Measurements from ENCODE around the gene SLC39A6. TPM values are rescaled to one million over a fixed set of nuclear protein-coding genes. Genes with fewer than 3 reads are reported as not detected.

The SLC39A6 gene
- total and polyA plus RNA-seq, 7 donors: 8.9 to 21.6 (median 14.9) TPM

GRCh38 chr18:36153771-36154170 is 24.6 kb upstream of the SLC39A6 start:
- no peak overlapping the region for H3K27ac ChIP-seq
- no peaks in the 10 kb centered on the region for H3K27me3 ChIP-seq (ENCODE audit: insufficient read depth in 3 of 3, low read length in 2 of 3)
- intact Hi-C loops (cut with DNase I): no loop called here
- no peaks in the 10 kb centered on the region for H3K9me3 ChIP-seq
- H3K36me3 ChIP-seq (ENCODE audit: insufficient read depth in 1 of 2, low read depth in 1 of 2): peaks cover 13 to 99% of the 10 kb centered on the region in 2 donors
- no peak for TF ChIP-seq CTCF (IDR thresholded peaks at IDR 0.05)
- DNase-seq (no peak), ATAC-seq (no peak)
- no peak overlapping the region for H3K4me3 ChIP-seq
- WGBS, 3 donors: 78 to 85% (median 79%) methylated on average over 2 of the region's 2 CpGs
- H3K4me1 ChIP-seq: no peaks in the 10 kb centered on the region

DNA sequence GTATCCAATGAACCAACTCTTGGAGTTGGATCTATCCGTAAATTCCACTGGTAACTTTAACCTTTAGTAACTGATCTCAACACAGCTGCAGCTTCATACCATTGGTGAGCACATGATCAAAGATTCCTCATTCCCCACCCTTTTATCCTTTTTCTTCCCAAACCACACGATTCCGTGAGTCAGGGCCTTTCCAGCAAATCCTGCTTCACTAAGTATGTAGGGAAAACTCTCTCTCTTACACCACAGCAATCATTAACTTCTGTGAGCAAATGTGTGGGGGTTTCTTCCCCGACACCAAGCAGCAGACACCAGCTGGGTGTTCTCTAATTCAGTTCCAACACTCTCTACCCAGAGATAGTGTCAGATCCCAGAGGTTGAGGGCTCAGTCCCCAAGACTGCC is 24.1 kb upstream of the SLC39A6 start:
- ATAC-seq: no peak

DNA sequence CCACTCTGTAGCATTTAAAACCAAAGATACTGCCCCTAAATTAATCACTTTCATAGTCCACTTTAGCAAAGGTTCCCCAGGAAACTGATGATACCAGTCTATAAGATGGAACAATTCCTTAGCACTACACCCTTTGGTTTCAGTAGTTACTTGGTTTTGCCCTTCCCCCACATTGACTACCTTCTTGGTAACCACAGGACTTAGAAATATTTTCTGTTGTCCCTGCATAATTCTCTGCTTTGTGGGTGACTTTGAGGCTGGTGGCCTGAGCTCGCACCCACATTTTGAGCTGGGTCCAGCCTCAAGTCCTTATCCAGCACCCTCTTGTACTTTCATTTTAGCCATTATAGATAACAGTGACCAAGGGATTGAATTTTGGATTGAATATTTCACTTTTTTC is 23.6 kb upstream of the SLC39A6 start:
- Histone ChIP-seq H3K36me3 (ENCODE audit: insufficient read depth in 1 of 2, low read depth in 1 of 2) (peaks cover 11 to 100% of the 10 kb centered on the region in 2 donors), H3K9me3 (no peaks in the 10 kb centered on the region), H3K4me3 (no peak overlapping the region), H3K4me1 (no peaks in the 10 kb centered on the region), H3K27ac (no peak overlapping the region), H3K27me3 (ENCODE audit: insufficient read depth in 3 of 3, low read length in 2 of 3) (no peaks in the 10 kb centered on the region)
- ATAC-seq (no peak), DNase-seq (no peak)
- no peak for TF ChIP-seq CTCF (IDR thresholded peaks at IDR 0.05)
- WGBS, 3 donors: 94 to 100% (median 97%) methylated on average over 1 of the region's 1 CpG
- intact Hi-C loops (cut with DNase I): no loop called here

More for the DNA sequence above, 24.1 kb upstream of the SLC39A6 start:
- H3K4me1 ChIP-seq: no peaks in the 10 kb centered on the region
- no peaks in the 10 kb centered on the region for H3K9me3 ChIP-seq
- H3K27me3 ChIP-seq (ENCODE audit: insufficient read depth in 3 of 3, low read length in 2 of 3): no peaks in the 10 kb centered on the region
- no peak for TF ChIP-seq CTCF (IDR thresholded peaks at IDR 0.05)
- no peak for DNase-seq
- peaks cover 13 to 99% of the 10 kb centered on the region in 2 donors for H3K36me3 ChIP-seq (ENCODE audit: insufficient read depth in 1 of 2, low read depth in 1 of 2)
- intact Hi-C loops (cut with DNase I): no loop called here
- WGBS, 3 donors: 73 to 89% (median 80%) methylated on average over 4 of the region's 4 CpGs
- H3K27ac ChIP-seq: no peak overlapping the region
- H3K4me3 ChIP-seq: no peak overlapping the region

GRCh38 chr18:36149514-36150289 is 20.6 kb upstream of the SLC39A6 start:
- Histone ChIP-seq H3K9me3 (no peaks in the 10 kb centered on the region), H3K36me3 (ENCODE audit: insufficient read depth in 1 of 2, low read depth in 1 of 2) (peaks cover 12 to 100% of the 10 kb centered on the region in 2 donors), H3K27me3 (ENCODE audit: insufficient read depth in 3 of 3, low read length in 2 of 3) (no peaks in the 10 kb centered on the region), H3K4me3 (no peak overlapping the region), H3K4me1 (no peaks in the 10 kb centered on the region), H3K27ac (no peak overlapping the region)
- ATAC-seq: no peak
- TF ChIP-seq CTCF (IDR thresholded peaks at IDR 0.05): no peak
- WGBS, 3 donors: 90 to 99% (median 95%) methylated on average over 5 of the region's 5 CpGs
- no peak for DNase-seq
- intact Hi-C loops (cut with DNase I): no loop called here

GRCh38 chr18:36143391-36143790 is 14.3 kb upstream of the SLC39A6 start:
- TF ChIP-seq CTCF (IDR thresholded peaks at IDR 0.05): no peak
- intact Hi-C loops (cut with DNase I): no loop called here
- DNase-seq (no peak), ATAC-seq (no peak)
- H3K9me3 ChIP-seq: no peaks in the 10 kb centered on the region
- H3K4me1 ChIP-seq: no peaks in the 10 kb centered on the region
- H3K36me3 ChIP-seq (ENCODE audit: insufficient read depth in 1 of 2, low read depth in 1 of 2): peaks cover 11 to 100% of the 10 kb centered on the region in 2 donors
- H3K27ac ChIP-seq: no peak overlapping the region
- WGBS, 3 donors: 91 to 100% (median 100%) methylated on average over 1 of the region's 2 CpGs
- no peak overlapping the region for H3K4me3 ChIP-seq
- no peaks in the 10 kb centered on the region for H3K27me3 ChIP-seq (ENCODE audit: insufficient read depth in 3 of 3, low read length in 2 of 3)

Data from psoas muscle (tissue), 8 donors.